ENCODE measurements around the gene FEN1. TPM values are rescaled to one million over a fixed set of nuclear protein-coding genes. Genes with fewer than 3 reads are reported as not detected.
A peak's percentile ranks its signal among the peaks of the same experiment; 100 is the strongest.

FEN1 gene
- total and polyA plus RNA-seq, 2 of the 13 experiments (the other 11 are each of a cell fraction or from before 2014, with no cell fraction given) = 12.4 to 102 TPM

DNA sequence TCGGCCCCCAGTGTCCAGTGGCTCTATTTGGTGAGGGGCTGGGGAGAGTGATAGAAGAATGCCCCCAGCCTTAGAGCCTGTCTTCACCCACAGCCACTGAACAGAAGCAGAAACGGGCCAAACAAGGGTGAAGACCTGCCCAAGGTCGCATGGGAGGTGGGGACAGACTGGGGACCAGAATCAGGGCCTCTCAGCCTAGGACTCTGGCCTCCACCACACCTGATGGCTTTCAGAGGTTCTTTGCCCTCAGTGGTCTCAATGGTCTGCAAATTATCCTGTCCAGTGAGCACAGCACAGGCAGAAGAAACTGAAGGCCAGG, 44.8 kb upstream of the FEN1 start (continued):
- TF ChIP-seq, protein P1, sequence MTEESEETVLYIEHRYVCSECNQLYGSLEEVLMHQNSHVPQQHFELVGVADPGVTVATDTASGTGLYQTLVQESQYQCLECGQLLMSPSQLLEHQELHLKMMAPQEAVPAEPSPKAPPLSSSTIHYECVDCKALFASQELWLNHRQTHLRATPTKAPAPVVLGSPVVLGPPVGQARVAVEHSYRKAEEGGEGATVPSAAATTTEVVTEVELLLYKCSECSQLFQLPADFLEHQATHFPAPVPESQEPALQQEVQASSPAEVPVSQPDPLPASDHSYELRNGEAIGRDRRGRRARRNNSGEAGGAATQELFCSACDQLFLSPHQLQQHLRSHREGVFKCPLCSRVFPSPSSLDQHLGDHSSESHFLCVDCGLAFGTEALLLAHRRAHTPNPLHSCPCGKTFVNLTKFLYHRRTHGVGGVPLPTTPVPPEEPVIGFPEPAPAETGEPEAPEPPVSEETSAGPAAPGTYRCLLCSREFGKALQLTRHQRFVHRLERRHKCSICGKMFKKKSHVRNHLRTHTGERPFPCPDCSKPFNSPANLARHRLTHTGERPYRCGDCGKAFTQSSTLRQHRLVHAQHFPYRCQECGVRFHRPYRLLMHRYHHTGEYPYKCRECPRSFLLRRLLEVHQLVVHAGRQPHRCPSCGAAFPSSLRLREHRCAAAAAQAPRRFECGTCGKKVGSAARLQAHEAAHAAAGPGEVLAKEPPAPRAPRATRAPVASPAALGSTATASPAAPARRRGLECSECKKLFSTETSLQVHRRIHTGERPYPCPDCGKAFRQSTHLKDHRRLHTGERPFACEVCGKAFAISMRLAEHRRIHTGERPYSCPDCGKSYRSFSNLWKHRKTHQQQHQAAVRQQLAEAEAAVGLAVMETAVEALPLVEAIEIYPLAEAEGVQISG (CRISPR knock-in tag; IDR thresholded peaks at IDR 0.05) = 0 out of 2 replicates have a peak, but pooled peaks have one; percentile 2
- TF ChIP-seq ZBTB8A (CRISPR knock-in tag; IDR thresholded peaks at IDR 0.05; ENCODE audit: borderline replicate concordance, low read depth) (no peak), SMAD9 (CRISPR knock-in tag; IDR thresholded peaks at IDR 0.05) (no peak), KDM2A (CRISPR knock-in tag; IDR thresholded peaks at IDR 0.05; ENCODE audit: borderline replicate concordance, low read depth) (no peak; the same call in 1 of the 2 replicates), IKZF1 (IDR thresholded peaks at IDR 0.05) (no peak), HDAC2 (CRISPR knock-in tag; IDR thresholded peaks at IDR 0.05) (0 out of 2 replicates have a peak, but pooled peaks have one; percentile 8), SIN3B (IDR thresholded peaks at IDR 0.05; ENCODE audit: low read length) (no peak), ZNF616 (CRISPR knock-in tag; IDR thresholded peaks at IDR 0.05; ENCODE audit: low read depth) (0 out of 2 replicates have a peak, but pooled peaks have one; percentile 18), ZBTB7B (CRISPR knock-in tag; IDR thresholded peaks at IDR 0.05) (no peak), HES4 (CRISPR knock-in tag; IDR thresholded peaks at IDR 0.05; ENCODE audit: borderline replicate concordance) (no peak)
- TF ChIP-seq, protein P2, sequence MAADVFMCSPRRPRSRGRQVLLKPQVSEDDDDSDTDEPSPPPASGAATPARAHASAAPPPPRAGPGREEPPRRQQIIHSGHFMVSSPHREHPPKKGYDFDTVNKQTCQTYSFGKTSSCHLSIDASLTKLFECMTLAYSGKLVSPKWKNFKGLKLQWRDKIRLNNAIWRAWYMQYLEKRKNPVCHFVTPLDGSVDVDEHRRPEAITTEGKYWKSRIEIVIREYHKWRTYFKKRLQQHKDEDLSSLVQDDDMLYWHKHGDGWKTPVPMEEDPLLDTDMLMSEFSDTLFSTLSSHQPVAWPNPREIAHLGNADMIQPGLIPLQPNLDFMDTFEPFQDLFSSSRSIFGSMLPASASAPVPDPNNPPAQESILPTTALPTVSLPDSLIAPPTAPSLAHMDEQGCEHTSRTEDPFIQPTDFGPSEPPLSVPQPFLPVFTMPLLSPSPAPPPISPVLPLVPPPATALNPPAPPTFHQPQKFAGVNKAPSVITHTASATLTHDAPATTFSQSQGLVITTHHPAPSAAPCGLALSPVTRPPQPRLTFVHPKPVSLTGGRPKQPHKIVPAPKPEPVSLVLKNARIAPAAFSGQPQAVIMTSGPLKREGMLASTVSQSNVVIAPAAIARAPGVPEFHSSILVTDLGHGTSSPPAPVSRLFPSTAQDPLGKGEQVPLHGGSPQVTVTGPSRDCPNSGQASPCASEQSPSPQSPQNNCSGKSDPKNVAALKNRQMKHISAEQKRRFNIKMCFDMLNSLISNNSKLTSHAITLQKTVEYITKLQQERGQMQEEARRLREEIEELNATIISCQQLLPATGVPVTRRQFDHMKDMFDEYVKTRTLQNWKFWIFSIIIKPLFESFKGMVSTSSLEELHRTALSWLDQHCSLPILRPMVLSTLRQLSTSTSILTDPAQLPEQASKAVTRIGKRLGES (CRISPR knock-in tag; IDR thresholded peaks at IDR 0.05; ENCODE audit: borderline replicate concordance) = no peak
- TF ChIP-seq, protein P3, sequence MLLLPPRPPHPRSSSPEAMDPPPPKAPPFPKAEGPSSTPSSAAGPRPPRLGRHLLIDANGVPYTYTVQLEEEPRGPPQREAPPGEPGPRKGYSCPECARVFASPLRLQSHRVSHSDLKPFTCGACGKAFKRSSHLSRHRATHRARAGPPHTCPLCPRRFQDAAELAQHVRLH (CRISPR knock-in tag; IDR thresholded peaks at IDR 0.05; ENCODE audit: borderline replicate concordance, low read depth) = peak; percentile 13; the same call in 1 of the 2 replicates
- TF ChIP-seq, protein P4, sequence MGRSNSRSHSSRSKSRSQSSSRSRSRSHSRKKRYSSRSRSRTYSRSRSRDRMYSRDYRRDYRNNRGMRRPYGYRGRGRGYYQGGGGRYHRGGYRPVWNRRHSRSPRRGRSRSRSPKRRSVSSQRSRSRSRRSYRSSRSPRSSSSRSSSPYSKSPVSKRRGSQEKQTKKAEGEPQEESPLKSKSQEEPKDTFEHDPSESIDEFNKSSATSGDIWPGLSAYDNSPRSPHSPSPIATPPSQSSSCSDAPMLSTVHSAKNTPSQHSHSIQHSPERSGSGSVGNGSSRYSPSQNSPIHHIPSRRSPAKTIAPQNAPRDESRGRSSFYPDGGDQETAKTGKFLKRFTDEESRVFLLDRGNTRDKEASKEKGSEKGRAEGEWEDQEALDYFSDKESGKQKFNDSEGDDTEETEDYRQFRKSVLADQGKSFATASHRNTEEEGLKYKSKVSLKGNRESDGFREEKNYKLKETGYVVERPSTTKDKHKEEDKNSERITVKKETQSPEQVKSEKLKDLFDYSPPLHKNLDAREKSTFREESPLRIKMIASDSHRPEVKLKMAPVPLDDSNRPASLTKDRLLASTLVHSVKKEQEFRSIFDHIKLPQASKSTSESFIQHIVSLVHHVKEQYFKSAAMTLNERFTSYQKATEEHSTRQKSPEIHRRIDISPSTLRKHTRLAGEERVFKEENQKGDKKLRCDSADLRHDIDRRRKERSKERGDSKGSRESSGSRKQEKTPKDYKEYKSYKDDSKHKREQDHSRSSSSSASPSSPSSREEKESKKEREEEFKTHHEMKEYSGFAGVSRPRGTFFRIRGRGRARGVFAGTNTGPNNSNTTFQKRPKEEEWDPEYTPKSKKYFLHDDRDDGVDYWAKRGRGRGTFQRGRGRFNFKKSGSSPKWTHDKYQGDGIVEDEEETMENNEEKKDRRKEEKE (IDR thresholded peaks at IDR 0.05) = no peak
- TF ChIP-seq, protein P5, sequence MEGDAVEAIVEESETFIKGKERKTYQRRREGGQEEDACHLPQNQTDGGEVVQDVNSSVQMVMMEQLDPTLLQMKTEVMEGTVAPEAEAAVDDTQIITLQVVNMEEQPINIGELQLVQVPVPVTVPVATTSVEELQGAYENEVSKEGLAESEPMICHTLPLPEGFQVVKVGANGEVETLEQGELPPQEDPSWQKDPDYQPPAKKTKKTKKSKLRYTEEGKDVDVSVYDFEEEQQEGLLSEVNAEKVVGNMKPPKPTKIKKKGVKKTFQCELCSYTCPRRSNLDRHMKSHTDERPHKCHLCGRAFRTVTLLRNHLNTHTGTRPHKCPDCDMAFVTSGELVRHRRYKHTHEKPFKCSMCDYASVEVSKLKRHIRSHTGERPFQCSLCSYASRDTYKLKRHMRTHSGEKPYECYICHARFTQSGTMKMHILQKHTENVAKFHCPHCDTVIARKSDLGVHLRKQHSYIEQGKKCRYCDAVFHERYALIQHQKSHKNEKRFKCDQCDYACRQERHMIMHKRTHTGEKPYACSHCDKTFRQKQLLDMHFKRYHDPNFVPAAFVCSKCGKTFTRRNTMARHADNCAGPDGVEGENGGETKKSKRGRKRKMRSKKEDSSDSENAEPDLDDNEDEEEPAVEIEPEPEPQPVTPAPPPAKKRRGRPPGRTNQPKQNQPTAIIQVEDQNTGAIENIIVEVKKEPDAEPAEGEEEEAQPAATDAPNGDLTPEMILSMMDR (CRISPR knock-in tag; IDR thresholded peaks at IDR 0.05) = peak; percentile 1
- TF ChIP-seq, protein P6, sequence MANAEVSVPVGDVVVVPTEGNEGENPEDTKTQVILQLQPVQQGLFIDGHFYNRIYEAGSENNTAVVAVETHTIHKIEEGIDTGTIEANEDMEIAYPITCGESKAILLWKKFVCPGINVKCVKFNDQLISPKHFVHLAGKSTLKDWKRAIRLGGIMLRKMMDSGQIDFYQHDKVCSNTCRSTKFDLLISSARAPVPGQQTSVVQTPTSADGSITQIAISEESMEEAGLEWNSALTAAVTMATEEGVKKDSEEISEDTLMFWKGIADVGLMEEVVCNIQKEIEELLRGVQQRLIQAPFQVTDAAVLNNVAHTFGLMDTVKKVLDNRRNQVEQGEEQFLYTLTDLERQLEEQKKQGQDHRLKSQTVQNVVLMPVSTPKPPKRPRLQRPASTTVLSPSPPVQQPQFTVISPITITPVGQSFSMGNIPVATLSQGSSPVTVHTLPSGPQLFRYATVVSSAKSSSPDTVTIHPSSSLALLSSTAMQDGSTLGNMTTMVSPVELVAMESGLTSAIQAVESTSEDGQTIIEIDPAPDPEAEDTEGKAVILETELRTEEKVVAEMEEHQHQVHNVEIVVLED (CRISPR knock-in tag; IDR thresholded peaks at IDR 0.05; ENCODE audit: borderline replicate concordance) = no peak
